Measurements from ENCODE around the gene PGLYRP2.

PGLYRP2 gene

GRCh38 chr19:15425321-15425950, 53.9 kb downstream of the PGLYRP2 start:
- DNase-seq (ENCODE audit: low read depth), result no peak

DNA sequence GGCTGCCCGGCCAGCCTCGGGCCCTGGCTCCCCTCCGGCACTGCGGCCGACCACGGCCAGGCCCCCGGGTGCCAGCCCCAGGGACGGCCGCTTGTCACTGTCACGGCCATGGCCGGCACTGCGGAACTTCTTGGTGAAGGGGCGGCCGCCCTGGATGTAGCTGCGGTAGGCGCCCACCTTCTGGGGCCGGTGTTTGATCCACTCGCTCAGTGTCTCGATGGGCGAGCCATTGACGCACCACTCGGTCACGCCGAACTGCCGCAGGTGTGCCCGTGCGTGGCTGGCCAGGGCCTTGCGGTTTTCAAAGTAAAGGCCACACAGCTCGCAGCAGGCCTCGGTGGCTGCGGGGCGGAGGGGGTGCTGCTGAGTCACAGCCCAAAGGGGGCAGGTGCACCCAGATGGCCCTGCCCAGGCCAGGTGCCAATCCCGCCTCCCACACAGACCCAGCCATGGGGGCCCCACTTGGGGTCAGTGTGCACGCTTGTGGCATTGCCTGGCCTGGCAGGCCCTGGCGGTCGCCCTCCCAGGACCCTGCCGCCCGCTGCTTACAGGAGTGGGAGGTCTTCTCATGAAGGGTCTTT, 54.5 kb downstream of the PGLYRP2 start:
- no peak for DNase-seq (ENCODE audit: low read depth)

GRCh38 chr19:15424121-15424520, 55.2 kb downstream of the PGLYRP2 start:
- DNase-seq (ENCODE audit: low read depth), result no peak

- no peak for DNase-seq (ENCODE audit: low read depth)
These were observed 56.2 kb downstream of the PGLYRP2 start for GRCh38 chr19:15423130-15423529.

GRCh38 chr19:15422296-15423075, 56.8 kb downstream of the PGLYRP2 start:
- DNase-seq (ENCODE audit: low read depth), result no peak

DNA sequence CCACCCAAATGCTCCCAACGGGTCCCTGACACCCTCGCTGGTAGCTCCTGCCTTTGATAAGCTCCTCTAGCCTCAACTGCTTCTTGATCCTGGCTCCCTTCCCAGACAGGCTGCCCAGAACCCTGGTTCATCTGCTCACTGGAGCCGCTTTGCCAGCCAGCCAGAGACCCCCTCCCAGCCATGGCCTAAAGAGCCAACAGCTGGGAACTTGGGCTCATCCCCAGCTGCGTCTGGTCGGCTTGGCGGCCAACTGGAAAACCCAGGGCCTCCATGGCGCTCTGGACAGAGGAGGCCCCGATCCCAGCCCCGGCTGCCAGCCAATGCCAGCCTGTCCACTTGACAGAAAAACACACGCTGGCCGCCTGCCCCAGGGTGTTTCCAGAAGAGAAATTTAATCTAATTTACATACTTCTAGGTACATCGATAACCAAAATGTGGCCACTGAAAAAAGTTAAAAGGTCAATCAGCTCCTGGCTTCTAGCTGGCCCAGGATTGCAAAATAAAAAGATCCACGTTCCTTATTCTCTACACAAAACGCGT, 57.5 kb downstream of the PGLYRP2 start:
- DNase-seq (ENCODE audit: low read depth), result no peak

- DNase-seq (ENCODE audit: low read depth), result no peak
These were observed 58.1 kb downstream of the PGLYRP2 start for GRCh38 chr19:15421136-15421695.

DNA sequence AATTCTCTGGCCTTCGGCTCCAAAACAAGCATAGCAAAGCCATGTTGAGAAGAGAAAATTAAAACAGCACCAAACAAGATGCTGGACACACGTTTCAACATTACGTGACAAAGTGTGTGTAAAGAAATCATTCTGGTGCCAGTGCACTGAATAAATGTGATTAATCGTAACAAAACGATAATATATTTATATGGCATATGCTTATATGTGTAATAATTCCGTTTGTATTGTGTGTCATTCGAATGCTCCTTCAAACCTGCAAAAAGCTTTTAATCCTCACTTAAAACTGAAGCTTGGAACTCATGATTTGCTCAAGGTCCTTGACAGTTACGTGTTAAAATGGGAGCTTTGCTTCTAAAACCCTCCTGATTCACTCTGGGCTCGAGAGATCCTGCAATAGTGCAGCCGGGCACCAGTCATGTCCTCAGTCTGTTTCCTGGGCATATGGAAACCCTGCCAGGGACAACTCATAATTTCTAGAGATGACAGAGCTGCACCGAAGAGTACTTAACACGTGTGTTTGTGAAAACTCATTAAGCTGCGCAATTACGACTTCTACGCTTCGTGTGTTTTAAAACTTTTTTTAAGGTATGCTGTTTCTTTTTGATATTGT, 59.8 kb downstream of the PGLYRP2 start:
- no peak for DNase-seq (ENCODE audit: low read depth)

Measured in iris pigment epithelial cell (primary cell).